HepG2 (cell line): ENCODE results near the gene NEK9. TPM values are rescaled to one million over a fixed set of nuclear protein-coding genes. Genes with fewer than 3 reads are reported as not detected.
A peak's percentile ranks its signal among the peaks of the same experiment; 100 is the strongest.

Experiments
- ASH2L ChIP-seq: fragments of 300-600, 200-600 bp; sonication (generic); IDR thresholded peaks from 2 replicates; pipeline ENCODE4 v1.7.0; 2017; ENCODE audit warnings: low read depth, mild to moderate bottlenecking, moderate library complexity, mixed read lengths, low read length; ENCODE audit not compliant: insufficient read length
- E2F5 ChIP-seq: sonication (generic); formaldehyde crosslinking; conservative IDR thresholded peaks from 2 replicates; pipeline ENCODE4 v1.4.0; 2020; ENCODE audit warnings: missing genetic modification reagents
- GATAD1 ChIP-seq: IDR thresholded peaks from 2 replicates; pipeline ENCODE4 v1.6.1; 2016; ENCODE audit warnings: missing genetic modification reagents, missing compliant biosample characterization
- HDAC2 ChIP-seq: sonication (generic); formaldehyde crosslinking; IDR thresholded peaks from 2 replicates; pipeline ENCODE4 v1.4.0; 2020; ENCODE audit warnings: missing genetic modification reagents
- HMG20A ChIP-seq: IDR thresholded peaks from 2 replicates; pipeline ENCODE4 v1.6.1; 2016; ENCODE audit warnings: borderline replicate concordance
- KDM1A ChIP-seq: IDR thresholded peaks from 2 replicates; pipeline ENCODE4 v1.6.1; 2016; ENCODE audit warnings: missing compliant biosample characterization
- KLF12 ChIP-seq: sonication (generic); formaldehyde crosslinking; IDR thresholded peaks from 2 replicates; pipeline ENCODE4 v1.4.0; 2020; ENCODE audit warnings: missing genetic modification reagents, borderline replicate concordance
- NFATC3 ChIP-seq: sonication (generic); formaldehyde crosslinking; IDR thresholded peaks from 2 replicates; pipeline ENCODE4 v1.5.1; 2020; ENCODE audit warnings: mild to moderate bottlenecking, missing genetic modification reagents
- NFRKB ChIP-seq: fragments of 450-650 bp; IDR thresholded peaks from 2 replicates; pipeline ENCODE4 v1.6.1; 2017
- NONO ChIP-seq, 2 experiments: fragments of 450-650 bp in 1 of 2; sonication (generic) in 1 of 2; formaldehyde crosslinking in 1 of 2; IDR thresholded peaks in 1 of 2; conservative IDR thresholded peaks in 1 of 2; 2 replicates each; pipeline versions ENCODE4 v1.6.1 to v1.8.0; 2017 to 2022; ENCODE audit warnings: mild to moderate bottlenecking in 1 of 2, missing genetic modification reagents in 1 of 2, moderate library complexity in 1 of 2
- PRMT3 ChIP-seq: sonication (generic); formaldehyde crosslinking; IDR thresholded peaks from 2 replicates; pipeline ENCODE4 v1.8.1; 2022; ENCODE audit warnings: low read depth, mild to moderate bottlenecking, moderate library complexity, missing genetic modification reagents, borderline replicate concordance
- REST ChIP-seq, 2 experiments: IDR thresholded peaks; 2 replicates each; pipeline ENCODE4 v1.6.1; 2011 to 2012; ENCODE audit warnings: low read length in 2 of 2, borderline replicate concordance in 1 of 2, low read depth in 1 of 2, mild to moderate bottlenecking in 1 of 2, moderate library complexity in 1 of 2
- RXRB ChIP-seq: IDR thresholded peaks from 2 replicates; pipeline ENCODE4 v1.6.1; 2016; ENCODE audit warnings: borderline replicate concordance, missing genetic modification reagents, missing compliant biosample characterization
- SAFB2 ChIP-seq: sonication (generic); formaldehyde crosslinking; IDR thresholded peaks from 2 replicates; pipeline ENCODE4 v1.5.1; 2020; ENCODE audit warnings: missing genetic modification reagents, low read depth, mild to moderate bottlenecking, borderline replicate concordance
- SOX6 ChIP-seq, 2 experiments: fragments of 450-650 bp in 1 of 2; sonication (generic) in 1 of 2; formaldehyde crosslinking in 1 of 2; IDR thresholded peaks; 2 replicates each; pipeline versions ENCODE4 v1.4.0 to v1.6.1; 2017 to 2020; ENCODE audit warnings: antibody characterized with exemption in 1 of 2, mild to moderate bottlenecking in 1 of 2, missing genetic modification reagents in 1 of 2
- SUZ12 ChIP-seq: fragments of 150-350 bp; IDR thresholded peaks from 2 replicates; pipeline ENCODE4 v1.6.1; 2014; ENCODE audit warnings: low read depth, low read length
- ZNF124 ChIP-seq: sonication (generic); formaldehyde crosslinking; IDR thresholded peaks from 2 replicates; pipeline ENCODE4 v1.4.0; 2020; ENCODE audit warnings: missing genetic modification reagents
- ZNF567 ChIP-seq: sonication (generic); formaldehyde crosslinking; IDR thresholded peaks from 2 replicates; pipeline ENCODE4 v1.8.1; 2023; ENCODE audit warnings: mild to moderate bottlenecking, missing genetic modification reagents, borderline replicate concordance
- ZNF570 ChIP-seq: sonication (generic); formaldehyde crosslinking; IDR thresholded peaks from 2 replicates; pipeline ENCODE4 v1.4.0; 2020; ENCODE audit warnings: mild to moderate bottlenecking, missing genetic modification reagents, borderline replicate concordance
- ZNF644 ChIP-seq: IDR thresholded peaks from 2 replicates; pipeline ENCODE4 v1.6.1; 2016; ENCODE audit warnings: low read depth
- ZNF672 ChIP-seq: sonication (generic); formaldehyde crosslinking; IDR thresholded peaks from 2 replicates; pipeline ENCODE4 v1.8.1; 2022; ENCODE audit warnings: missing genetic modification reagents
- ZNF710 ChIP-seq: sonication (generic); formaldehyde crosslinking; IDR thresholded peaks from 2 replicates; pipeline ENCODE4 v1.5.0; 2020; ENCODE audit warnings: mild to moderate bottlenecking, missing genetic modification reagents, borderline replicate concordance
- ZNF773 ChIP-seq: sonication (generic); formaldehyde crosslinking; IDR thresholded peaks from 2 replicates; pipeline ENCODE4 v1.4.0; 2020; ENCODE audit warnings: missing genetic modification reagents, borderline replicate concordance
- ZSCAN20 ChIP-seq: sonication (generic); formaldehyde crosslinking; IDR thresholded peaks from 2 replicates; pipeline ENCODE4 v1.4.0; 2020; ENCODE audit warnings: missing genetic modification reagents, mild to moderate bottlenecking, borderline replicate concordance
- ZSCAN30 ChIP-seq: sonication (generic); formaldehyde crosslinking; IDR thresholded peaks from 2 replicates; pipeline ENCODE4 v1.5.0; 2020; ENCODE audit warnings: mild to moderate bottlenecking, missing genetic modification reagents
- polyA plus RNA-seq, 8 experiments: library from polyadenylated mRNA; depleted of rRNA in 3 of 8; stranded (reverse) in 7 of 8; unstranded in 1 of 8; fragments of >200 nt; fragmentation: Illumina TruSeq in 4 of 8; extraction: Trizol in 4 of 8; gene quantifications; 2 replicates each; pipeline versions ENCODE4 v1.2.1 to v1.2.3, GENCODE V29; 2011 to 2016; ENCODE audit warnings: low read depth in 4 of 8, missing spikeins in 1 of 8, mixed read lengths in 1 of 8; ENCODE audit not compliant: insufficient read depth in 1 of 8
- total RNA-seq, 5 experiments: library from RNA; depleted of rRNA; stranded (reverse); fragments of >200 nt; fragmentation: Illumina TruSeq; extraction: Trizol; gene quantifications; 2 replicates each; pipeline ENCODE4 v1.2.3, GENCODE V29; 2016; ENCODE audit warnings: low read depth in 1 of 5

The NEK9 gene
- total and polyA plus RNA-seq, 2 of the 13 experiments (the other 11 are each of a cell fraction or from before 2014, with no cell fraction given): 16.5 to 27.3 TPM

GRCh38 chr14:75127903-75128595 is 1.2 kb upstream of the NEK9 start (continued):
- TF ChIP-seq E2F5 (CRISPR knock-in tag): no peak
- no peak for TF ChIP-seq PRMT3 (CRISPR knock-in tag)
- TF ChIP-seq ZNF570 (CRISPR knock-in tag): no peak
- no peak for TF ChIP-seq NONO (IDR thresholded peaks at IDR 0.05)
- no peak for TF ChIP-seq NONO (CRISPR knock-in tag; conservative IDR thresholded peaks at IDR 0.05)
- TF ChIP-seq RXRB: no peak
- no peak for TF ChIP-seq REST (IDR thresholded peaks at IDR 0.05; ENCODE audit: borderline replicate concordance in 1 of 2, low read depth in 1 of 2, low read length in 2 of 2)
- TF ChIP-seq SAFB2 (CRISPR knock-in tag): no peak
- no peak for TF ChIP-seq GATAD1 (CRISPR knock-in tag)
- no peak for TF ChIP-seq ZNF644
- no peak for TF ChIP-seq ZSCAN20 (CRISPR knock-in tag)
- TF ChIP-seq NFRKB: no peak
- TF ChIP-seq ZNF124 (CRISPR knock-in tag): no peak
- no peak for TF ChIP-seq ZNF710
- TF ChIP-seq NFATC3 (CRISPR knock-in tag): no peak
- TF ChIP-seq SUZ12: no peak
- no peak for TF ChIP-seq HDAC2 (CRISPR knock-in tag)
- TF ChIP-seq ZSCAN30: no peak
- TF ChIP-seq KLF12 (CRISPR knock-in tag): no peak
- no peak for TF ChIP-seq ZNF672 (CRISPR knock-in tag)
- TF ChIP-seq ASH2L: no peak
- no peak for TF ChIP-seq ZNF773
- TF ChIP-seq SOX6 (IDR thresholded peaks at IDR 0.05): no peak
- peak; percentile 65 for TF ChIP-seq SOX6 (CRISPR knock-in tag; IDR thresholded peaks at IDR 0.05)
- TF ChIP-seq ZNF567: no peak
- no peak for TF ChIP-seq KDM1A (CRISPR knock-in tag)
- no peak for TF ChIP-seq HMG20A (CRISPR knock-in tag)
